ENCODE results near the gene CHL1.

The CHL1 gene

GRCh38 chr3:447671-448070, 251.1 kb downstream of the CHL1 start:
- H3K36me3 ChIP-seq (ENCODE audit: insufficient read depth, low read length) = no peaks in the 10 kb centered on the region
- H3K4me3 ChIP-seq = no peak overlapping the region
- no peak overlapping the region for H3K27ac ChIP-seq
- DNase-seq (ENCODE audit: low read depth, low spot score) = no peak
- no peak overlapping the region for H3K9ac ChIP-seq (ENCODE audit: insufficient read length)
- no peak for TF ChIP-seq EZH2 (IDR thresholded peaks at IDR 0.05)
- TF ChIP-seq FOXP2 (optimal IDR thresholded peaks at IDR 0.05; ENCODE audit: control extremely low read depth, extremely low read length, insufficient read depth) = no peak
- no peak for TF ChIP-seq POLR2AphosphoS5 (IDR thresholded peaks at IDR 0.05; ENCODE audit: borderline replicate concordance, low read depth, low read length)
- H3K9me3 ChIP-seq (ENCODE audit: low read depth, low read length) = no peaks in the 10 kb centered on the region

GRCh38 chr3:449711-450110, 253.1 kb downstream of the CHL1 start:
- no peak overlapping the region for H3K27ac ChIP-seq
- no peaks in the 10 kb centered on the region for H3K9me3 ChIP-seq (ENCODE audit: low read depth, low read length)
- H3K36me3 ChIP-seq (ENCODE audit: insufficient read depth, low read length) = no peaks in the 10 kb centered on the region
- H3K9ac ChIP-seq (ENCODE audit: insufficient read length) = no peak overlapping the region
- no peak overlapping the region for H3K4me3 ChIP-seq
- TF ChIP-seq POLR2AphosphoS5 (IDR thresholded peaks at IDR 0.05; ENCODE audit: borderline replicate concordance, low read depth, low read length) (no peak), EZH2 (IDR thresholded peaks at IDR 0.05) (no peak), FOXP2 (optimal IDR thresholded peaks at IDR 0.05; ENCODE audit: control extremely low read depth, extremely low read length, insufficient read depth) (no peak)
- no peak for DNase-seq (ENCODE audit: low read depth, low spot score)

GRCh38 chr3:452221-452620, 255.7 kb downstream of the CHL1 start:
- no peaks in the 10 kb centered on the region for H3K36me3 ChIP-seq (ENCODE audit: insufficient read depth, low read length)
- no peak overlapping the region for H3K4me3 ChIP-seq
- no peak overlapping the region for H3K27ac ChIP-seq
- TF ChIP-seq POLR2AphosphoS5 (IDR thresholded peaks at IDR 0.05; ENCODE audit: borderline replicate concordance, low read depth, low read length) = no peak
- no peak for TF ChIP-seq FOXP2 (optimal IDR thresholded peaks at IDR 0.05; ENCODE audit: control extremely low read depth, extremely low read length, insufficient read depth)
- TF ChIP-seq EZH2 (IDR thresholded peaks at IDR 0.05) = no peak
- no peak for DNase-seq (ENCODE audit: low read depth, low spot score)
- no peak overlapping the region for H3K9ac ChIP-seq (ENCODE audit: insufficient read length)
- H3K9me3 ChIP-seq (ENCODE audit: low read depth, low read length) = no peaks in the 10 kb centered on the region

GRCh38 chr3:453106-453505, 256.5 kb downstream of the CHL1 start:
- Histone ChIP-seq H3K4me3 (no peak overlapping the region), H3K27ac (no peak overlapping the region), H3K36me3 (ENCODE audit: insufficient read depth, low read length) (no peaks in the 10 kb centered on the region), H3K9ac (ENCODE audit: insufficient read length) (no peak overlapping the region), H3K9me3 (ENCODE audit: low read depth, low read length) (no peaks in the 10 kb centered on the region)
- DNase-seq (ENCODE audit: low read depth, low spot score) = no peak
- no peak for TF ChIP-seq EZH2 (IDR thresholded peaks at IDR 0.05)
- no peak for TF ChIP-seq POLR2AphosphoS5 (IDR thresholded peaks at IDR 0.05; ENCODE audit: borderline replicate concordance, low read depth, low read length)
- no peak for TF ChIP-seq FOXP2 (optimal IDR thresholded peaks at IDR 0.05; ENCODE audit: control extremely low read depth, extremely low read length, insufficient read depth)

GRCh38 chr3:454986-455385, 258.4 kb downstream of the CHL1 start:
- Histone ChIP-seq H3K9me3 (ENCODE audit: low read depth, low read length) (no peaks in the 10 kb centered on the region), H3K4me3 (no peak overlapping the region), H3K9ac (ENCODE audit: insufficient read length) (no peak overlapping the region), H3K27ac (no peak overlapping the region), H3K36me3 (ENCODE audit: insufficient read depth, low read length) (no peaks in the 10 kb centered on the region)
- DNase-seq (ENCODE audit: low read depth, low spot score) = no peak
- TF ChIP-seq FOXP2 (optimal IDR thresholded peaks at IDR 0.05; ENCODE audit: control extremely low read depth, extremely low read length, insufficient read depth) (no peak), EZH2 (IDR thresholded peaks at IDR 0.05) (no peak), POLR2AphosphoS5 (IDR thresholded peaks at IDR 0.05; ENCODE audit: borderline replicate concordance, low read depth, low read length) (no peak)

- no peak overlapping the region for H3K27ac ChIP-seq
- no peak for DNase-seq (ENCODE audit: low read depth, low spot score)
- H3K36me3 ChIP-seq (ENCODE audit: insufficient read depth, low read length) = no peaks in the 10 kb centered on the region
- no peak overlapping the region for H3K4me3 ChIP-seq
- TF ChIP-seq FOXP2 (optimal IDR thresholded peaks at IDR 0.05; ENCODE audit: control extremely low read depth, extremely low read length, insufficient read depth) (no peak), POLR2AphosphoS5 (IDR thresholded peaks at IDR 0.05; ENCODE audit: borderline replicate concordance, low read depth, low read length) (no peak), EZH2 (IDR thresholded peaks at IDR 0.05) (no peak)
- H3K9me3 ChIP-seq (ENCODE audit: low read depth, low read length) = no peaks in the 10 kb centered on the region
- H3K9ac ChIP-seq (ENCODE audit: insufficient read length) = no peak overlapping the region
Observed at GRCh38 chr3:458124-458523, 261.6 kb downstream of the CHL1 start.

GRCh38 chr3:458653-459310, 262.2 kb downstream of the CHL1 start:
- H3K27ac ChIP-seq = peak overlapping the region; percentile 48; the same call in 1 of the 2 replicates
- no peak for DNase-seq (ENCODE audit: low read depth, low spot score)
- no peaks in the 10 kb centered on the region for H3K36me3 ChIP-seq (ENCODE audit: insufficient read depth, low read length)
- H3K9me3 ChIP-seq (ENCODE audit: low read depth, low read length) = no peaks in the 10 kb centered on the region
- H3K9ac ChIP-seq (ENCODE audit: insufficient read length) = no peak overlapping the region
- H3K4me3 ChIP-seq = peak overlapping the region; percentile 72
- TF ChIP-seq POLR2AphosphoS5 (IDR thresholded peaks at IDR 0.05; ENCODE audit: borderline replicate concordance, low read depth, low read length) (no peak), FOXP2 (optimal IDR thresholded peaks at IDR 0.05; ENCODE audit: control extremely low read depth, extremely low read length, insufficient read depth) (no peak), EZH2 (IDR thresholded peaks at IDR 0.05) (no peak)
